Activated CD4-positive, alpha-beta memory T cell treated with anti-CD3 and anti-CD28 coated beads for 36 hours (primary cell): ENCODE data around the gene HLCS. TPM values are rescaled to one million over a fixed set of nuclear protein-coding genes. Genes with fewer than 3 reads are reported as not detected.
"Not testable (repeated sequence)": the region's sequence is repeated elsewhere in the genome, so short reads cannot be mapped to it uniquely, and the experiment has no call there.

Experiments
- CTCF ChIA-PET: fragments of 350-600 bp; sonication (Branson Sonifier 250); formaldehyde crosslinking; loops from one replicate; lab custom pipeline; 2021; ENCODE audit warnings: antibody characterized with exemption, inconsistent platforms; lab: Charles Lee
- POLR2A ChIA-PET: fragments of 350-600 bp; sonication (Branson Sonifier 250); formaldehyde crosslinking; loops from one replicate; lab custom pipeline; 2021; ENCODE audit warnings: antibody characterized with exemption; lab: Charles Lee
- DNase-seq: peaks from one replicate; pipeline ENCODE4 v3.0.0-alpha.2; 2020
- H3K27ac Mint-ChIP-seq: one replicate; pipeline ENCODE4 v1.8.0; 2021; ENCODE audit warnings: mixed read lengths
- H3K27me3 Mint-ChIP-seq: one replicate; pipeline ENCODE4 v1.8.0; 2021; ENCODE audit warnings: mixed read lengths
- H3K36me3 Mint-ChIP-seq: one replicate; pipeline ENCODE4 v1.8.0; 2021; ENCODE audit warnings: mixed read lengths
- H3K4me1 Mint-ChIP-seq: one replicate; pipeline ENCODE4 v1.8.0; 2021; ENCODE audit warnings: low read depth, mixed read lengths
- H3K4me3 Mint-ChIP-seq: one replicate; pipeline ENCODE4 v1.8.0; 2021; ENCODE audit warnings: mild to moderate bottlenecking, mixed read lengths
- H3K9me3 Mint-ChIP-seq: one replicate; pipeline ENCODE4 v1.8.0; 2021; ENCODE audit warnings: mixed read lengths
- intact Hi-C: fragments of 100-400 bp; cut with micrococcal nuclease; formaldehyde crosslinking; loops from one replicate; pipeline ENCODE4 v1.15.1; 2023
- total RNA-seq, 2 experiments: library from RNA; stranded (reverse); gene quantifications; one replicate each; pipeline ENCODE4 v1.2.3, GENCODE V29; 2021

The HLCS gene
- total RNA-seq = 10 to 100 TPM; 12.7 to 17.5 TPM

GRCh38 chr21:36966066-36966820 is at the start of gene HLCS:
HLCS (minus strand) TSS chr21:36966669; CDS start chr21:36966638, 31 bp downstream.
- CTCF ChIA-PET = interaction anchor here (0.7 to 4.2 kb wide), 13 partner anchors 10 to 597 kb away, joined by 3 to 51 read pairs (median 4); partner anchors contain the start of gene RIPPLY3

GRCh38 chr21:37009740-37010341 is 43.4 kb upstream of the HLCS start:
- peak overlapping the region; percentile 53 for H3K4me3 Mint-ChIP-seq
- H3K9me3 Mint-ChIP-seq = no peaks in the 10 kb centered on the region
- ChIA-PET CTCF (interaction anchor here (0.6 to 2.3 kb wide), 28 partner anchors 9 to 506 kb away, joined by 3 to 21 read pairs (median 4); partner anchors contain the start of gene HLCS), POLR2A (interaction anchor here (1.0 kb wide), 1 partner anchor 44 kb away, joined by 3 read pairs; no protein-coding TSS in a partner anchor)
- H3K27me3 Mint-ChIP-seq = peaks cover 37% of the 10 kb centered on the region
- H3K27ac Mint-ChIP-seq = peak overlapping the region; percentile 15
- no peaks in the 10 kb centered on the region for H3K36me3 Mint-ChIP-seq
- peak; percentile 88 for DNase-seq
- intact Hi-C loops = loop anchor here (1.0 to 5.0 kb wide), 2 partner anchors 33 to 43 kb away; partner anchors contain the start of gene HLCS
- peaks cover 16% of the 10 kb centered on the region for H3K4me1 Mint-ChIP-seq

More at GRCh38 chr21:36966066-36966820, at the start of gene HLCS:
- H3K27me3 Mint-ChIP-seq = no peaks in the 10 kb centered on the region
- H3K9me3 Mint-ChIP-seq = no peaks in the 10 kb centered on the region
- DNase-seq = peak; percentile 82
- H3K27ac Mint-ChIP-seq = peak within 1 kb of the TSS; percentile 82
- POLR2A ChIA-PET = interaction anchor here (0.7 to 2.0 kb wide), 9 partner anchors 8 to 588 kb away, joined by 3 to 8 read pairs (median 3); partner anchors contain the start of gene VPS26C
- intact Hi-C loops = loop anchor here (2.0 to 5.0 kb wide), 3 partner anchors 23 to 107 kb away; partner anchors contain the start of genes PIGP, RIPPLY3 and TTC3
- peaks cover 12% of the 10 kb centered on the region for H3K4me1 Mint-ChIP-seq
- peak within 1 kb of the TSS; percentile 84 for H3K4me3 Mint-ChIP-seq
- peaks cover 3% of the 10 kb centered on the region for H3K36me3 Mint-ChIP-seq

- Mint-ChIP-seq H3K27me3 (peaks cover 35% of the 10 kb centered on the region), H3K27ac (no peak overlapping the region), H3K4me3 (no peak overlapping the region), H3K4me1 (peaks cover 16% of the 10 kb centered on the region), H3K36me3 (no peaks in the 10 kb centered on the region), H3K9me3 (no peaks in the 10 kb centered on the region)
- intact Hi-C loops = loop anchor here (5.0 kb wide), 1 partner anchor 41 kb away; the partner anchor contains the start of gene HLCS
- POLR2A ChIA-PET = no interaction called here
- CTCF ChIA-PET = interaction anchor here (1.8 kb wide), 1 partner anchor 32 kb away, joined by 4 read pairs; no protein-coding TSS in a partner anchor
- DNase-seq = no peak
Observed at GRCh38 chr21:37008724-37009123, 42.3 kb upstream of the HLCS start.

GRCh38 chr21:37006486-37007291 is 40.2 kb upstream of the HLCS start, which contains the start of gene RIPPLY3:
RIPPLY3 (plus strand) TSS chr21:37006702; CDS start chr21:37006773, 71 bp downstream.
- H3K27me3 Mint-ChIP-seq = peaks cover 27% of the 10 kb centered on the region
- intact Hi-C loops = loop anchor here (5.0 kb wide), 1 partner anchor 39 kb away; the partner anchor contains the start of gene HLCS
- ChIA-PET CTCF (interaction anchor here (1.1 to 2.0 kb wide), 6 partner anchors 16 to 376 kb away, joined by 3 to 7 read pairs (median 4); partner anchors contain the start of gene HLCS), POLR2A (no interaction called here)
- H3K36me3 Mint-ChIP-seq = no peaks in the 10 kb centered on the region
- H3K4me3 Mint-ChIP-seq = peak within 1 kb of the TSS; percentile 67
- H3K9me3 Mint-ChIP-seq = no peaks in the 10 kb centered on the region
- peak; percentile 22 for DNase-seq
- peaks cover 18% of the 10 kb centered on the region for H3K4me1 Mint-ChIP-seq
- no peak within 1 kb of the TSS for H3K27ac Mint-ChIP-seq

GRCh38 chr21:37005548-37006485 is 39.3 kb upstream of the HLCS start:
- POLR2A ChIA-PET = no interaction called here
- intact Hi-C loops = loop anchor here (5.0 kb wide), 1 partner anchor 39 kb away; the partner anchor contains the start of gene HLCS

GRCh38 chr21:37003917-37004316 is 37.4 kb upstream of the HLCS start:
- POLR2A ChIA-PET, intact Hi-C loops: not testable (repeated sequence)

More at GRCh38 chr21:37005548-37006485, 39.3 kb upstream of the HLCS start:
- Mint-ChIP-seq H3K36me3 (no peaks in the 10 kb centered on the region), H3K27me3 (peaks cover 25% of the 10 kb centered on the region), H3K4me1 (peaks cover 23% of the 10 kb centered on the region), H3K9me3 (no peaks in the 10 kb centered on the region), H3K27ac (no peak overlapping the region), H3K4me3 (peak overlapping the region; percentile 59)
- DNase-seq = peak; percentile 27
- CTCF ChIA-PET = interaction anchor here (1.1 to 2.0 kb wide), 5 partner anchors 15 to 375 kb away, joined by 3 to 7 read pairs (median 4); partner anchors contain the start of gene HLCS

GRCh38 chr21:37002851-37003250 is 36.4 kb upstream of the HLCS start:
- CTCF ChIA-PET, POLR2A ChIA-PET, H3K9me3 Mint-ChIP-seq, H3K4me3 Mint-ChIP-seq, DNase-seq, H3K27ac Mint-ChIP-seq, intact Hi-C loops, H3K36me3 Mint-ChIP-seq, H3K27me3 Mint-ChIP-seq: not testable (repeated sequence)
- peaks cover 13% of the 10 kb centered on the region for H3K4me1 Mint-ChIP-seq

More at GRCh38 chr21:37003917-37004316, 37.4 kb upstream of the HLCS start:
- CTCF ChIA-PET, H3K27ac Mint-ChIP-seq, H3K4me3 Mint-ChIP-seq, H3K36me3 Mint-ChIP-seq, DNase-seq, H3K9me3 Mint-ChIP-seq: not testable (repeated sequence)
- Mint-ChIP-seq H3K4me1 (peaks cover 13% of the 10 kb centered on the region), H3K27me3 (peaks cover 13% of the 10 kb centered on the region)

- Mint-ChIP-seq H3K36me3 (no peaks in the 10 kb centered on the region), H3K9me3 (no peaks in the 10 kb centered on the region), H3K27me3 (no peaks in the 10 kb centered on the region), H3K4me1 (peaks cover 7% of the 10 kb centered on the region), H3K4me3 (no peak overlapping the region), H3K27ac (no peak overlapping the region)
- no peak for DNase-seq
- intact Hi-C loops = no loop called here
- ChIA-PET POLR2A (no interaction called here), CTCF (interaction anchor here (2.8 kb wide), 1 partner anchor 12 kb away, joined by 11 read pairs; no protein-coding TSS in a partner anchor)
Observed at GRCh38 chr21:37001441-37001840, 35.0 kb upstream of the HLCS start.

GRCh38 chr21:37000381-37000780 is 33.9 kb upstream of the HLCS start:
- Mint-ChIP-seq H3K4me3 (no peak overlapping the region), H3K4me1 (peaks cover 7% of the 10 kb centered on the region), H3K36me3 (no peaks in the 10 kb centered on the region), H3K27ac (no peak overlapping the region), H3K9me3 (no peaks in the 10 kb centered on the region), H3K27me3 (peaks cover 2% of the 10 kb centered on the region)
- ChIA-PET POLR2A (no interaction called here), CTCF (interaction anchor here (0.9 to 2.8 kb wide), 3 partner anchors 9 to 11 kb away, joined by 3 to 11 read pairs (median 5); no protein-coding TSS in a partner anchor)
- intact Hi-C loops = no loop called here
- DNase-seq = no peak

- H3K27ac Mint-ChIP-seq = no peak overlapping the region
- POLR2A ChIA-PET = no interaction called here
Observed at GRCh38 chr21:36999131-36999898, 32.8 kb upstream of the HLCS start.

More at GRCh38 chr21:36999131-36999898, 32.8 kb upstream of the HLCS start:
- Mint-ChIP-seq H3K9me3 (no peaks in the 10 kb centered on the region), H3K4me1 (peaks cover 7% of the 10 kb centered on the region), H3K27me3 (peaks cover 2% of the 10 kb centered on the region), H3K36me3 (no peaks in the 10 kb centered on the region), H3K4me3 (no peak overlapping the region)
- DNase-seq = no peak
- intact Hi-C loops = no loop called here
- CTCF ChIA-PET = interaction anchor here (2.1 to 2.8 kb wide), 2 partner anchors 10 to 11 kb away, joined by 5 to 11 read pairs; no protein-coding TSS in a partner anchor
